ENCODE data around the gene FOXRED1. TPM values are rescaled to one million over a fixed set of nuclear protein-coding genes. Genes with fewer than 3 reads are reported as not detected.
A peak's percentile ranks its signal among the peaks of the same experiment; 100 is the strongest.

Gene FOXRED1
- total RNA-seq, 1 experiment from 2014 or later: 28.2 TPM

- peaks cover 33% of the 10 kb centered on the region for H3K36me3 Mint-ChIP-seq (ENCODE audit: insufficient read depth, unreplicated experiment)
Observed at GRCh38 chr11:126257144-126257543, 11.8 kb upstream of the FOXRED1 start.

GRCh38 chr11:126257764-126258163, 11.2 kb upstream of the FOXRED1 start:
- intact Hi-C loops (cut with micrococcal nuclease): no loop called here
- BruUV-seq (replicated peaks): no TSS peak
- ChIA-PET POLR2A (interaction anchor here (3.1 kb wide), 1 partner anchor 11 kb away, joined by 13 read pairs; the partner anchor contains the start of genes FOXRED1 and SRPRA), CTCF (interaction anchor here (0.6 kb wide), 1 partner anchor 33 kb away, joined by 4 read pairs; no protein-coding TSS in a partner anchor)
- Mint-ChIP-seq H3K27ac (ENCODE audit: low read depth, unreplicated experiment) (no peak overlapping the region), H3K4me3 (ENCODE audit: unreplicated experiment) (no peak overlapping the region), H3K27me3 (ENCODE audit: insufficient read depth, unreplicated experiment) (no peaks in the 10 kb centered on the region), H3K4me1 (ENCODE audit: insufficient read depth, unreplicated experiment) (peaks cover 5% of the 10 kb centered on the region), H3K36me3 (ENCODE audit: insufficient read depth, unreplicated experiment) (peaks cover 33% of the 10 kb centered on the region), H3K9me3 (ENCODE audit: unreplicated experiment) (no peaks in the 10 kb centered on the region)
- no peak for TF ChIP-seq CTCF (IDR thresholded peaks at IDR 0.05; ENCODE audit: unreplicated experiment)
- peak; percentile 26 for DNase-seq (ENCODE audit: unreplicated experiment)

More at GRCh38 chr11:126257144-126257543, 11.8 kb upstream of the FOXRED1 start:
- Mint-ChIP-seq H3K27ac (ENCODE audit: low read depth, unreplicated experiment) (no peak overlapping the region), H3K4me3 (ENCODE audit: unreplicated experiment) (no peak overlapping the region), H3K4me1 (ENCODE audit: insufficient read depth, unreplicated experiment) (peaks cover 5% of the 10 kb centered on the region), H3K27me3 (ENCODE audit: insufficient read depth, unreplicated experiment) (no peaks in the 10 kb centered on the region), H3K9me3 (ENCODE audit: unreplicated experiment) (no peaks in the 10 kb centered on the region)
- no peak for TF ChIP-seq CTCF (IDR thresholded peaks at IDR 0.05; ENCODE audit: unreplicated experiment)
- CTCF ChIA-PET: interaction anchor here (0.6 to 0.7 kb wide), 2 partner anchors 10 to 347 kb away, joined by 3 read pairs; no protein-coding TSS in a partner anchor
- BruUV-seq (replicated peaks): no TSS peak
- POLR2A ChIA-PET: no interaction called here
- intact Hi-C loops (cut with micrococcal nuclease): no loop called here
- no peak for DNase-seq (ENCODE audit: unreplicated experiment)

- Mint-ChIP-seq H3K27ac (ENCODE audit: low read depth, unreplicated experiment) (no peak overlapping the region), H3K4me3 (ENCODE audit: unreplicated experiment) (no peak overlapping the region), H3K4me1 (ENCODE audit: insufficient read depth, unreplicated experiment) (peaks cover 5% of the 10 kb centered on the region), H3K36me3 (ENCODE audit: insufficient read depth, unreplicated experiment) (peaks cover 61% of the 10 kb centered on the region), H3K9me3 (ENCODE audit: unreplicated experiment) (no peaks in the 10 kb centered on the region), H3K27me3 (ENCODE audit: insufficient read depth, unreplicated experiment) (no peaks in the 10 kb centered on the region)
- intact Hi-C loops (cut with micrococcal nuclease): no loop called here
- TF ChIP-seq CTCF (IDR thresholded peaks at IDR 0.05; ENCODE audit: unreplicated experiment): no peak
- ChIA-PET POLR2A (no interaction called here), CTCF (interaction anchor here (0.7 kb wide), 1 partner anchor 538 kb away, joined by 3 read pairs; no protein-coding TSS in a partner anchor)
- no TSS peak for BruUV-seq (replicated peaks)
- no peak for DNase-seq (ENCODE audit: unreplicated experiment)
Observed at GRCh38 chr11:126262216-126262615, 6.7 kb upstream of the FOXRED1 start.

GRCh38 chr11:126263489-126263888, 5.5 kb upstream of the FOXRED1 start:
- Mint-ChIP-seq H3K4me1 (ENCODE audit: insufficient read depth, unreplicated experiment) (peaks cover 5% of the 10 kb centered on the region), H3K9me3 (ENCODE audit: unreplicated experiment) (no peaks in the 10 kb centered on the region), H3K27me3 (ENCODE audit: insufficient read depth, unreplicated experiment) (no peaks in the 10 kb centered on the region), H3K4me3 (ENCODE audit: unreplicated experiment) (no peak overlapping the region), H3K27ac (ENCODE audit: low read depth, unreplicated experiment) (no peak overlapping the region), H3K36me3 (ENCODE audit: insufficient read depth, unreplicated experiment) (peaks cover 71% of the 10 kb centered on the region)
- CTCF ChIA-PET: interaction anchor here (0.6 kb wide), 1 partner anchor 47 kb away, joined by 3 read pairs; no protein-coding TSS in a partner anchor
- DNase-seq (ENCODE audit: unreplicated experiment): no peak
- POLR2A ChIA-PET: no interaction called here
- intact Hi-C loops (cut with micrococcal nuclease): no loop called here
- no TSS peak for BruUV-seq (replicated peaks)
- TF ChIP-seq CTCF (IDR thresholded peaks at IDR 0.05; ENCODE audit: unreplicated experiment): no peak

Measured in MCF 10A (cell line).